SIG-M5 treated with dmso at 0.1 percent for 504 hours (cell line): Measurements from ENCODE around the gene USP7.

Experiments used
- DNase-seq: peaks from one replicate; lab custom pipeline; 2025; ENCODE audit not compliant: unreplicated experiment; lab: John Stamatoyannopoulos, UW

The USP7 gene

DNA sequence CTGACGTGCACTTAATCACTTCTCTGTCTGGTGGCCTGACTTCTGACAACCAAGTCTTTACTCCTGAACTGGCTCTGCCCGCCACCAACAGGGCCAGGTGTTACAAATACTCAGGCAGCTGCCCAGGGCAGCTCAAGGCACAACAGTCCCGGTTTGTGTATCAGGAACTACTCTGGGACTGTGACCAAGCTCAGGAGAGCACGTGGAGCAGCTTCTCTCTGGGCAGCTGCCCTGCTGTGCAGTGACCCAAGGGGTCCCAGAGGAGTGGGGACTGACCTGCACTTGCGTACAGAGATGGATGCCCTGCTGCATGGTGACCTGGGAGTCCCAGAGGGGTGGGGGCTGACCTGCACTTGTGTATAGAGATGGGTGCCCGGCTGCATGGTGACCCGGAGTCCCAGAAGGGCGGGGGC lies 59.7 kb downstream of the USP7 start:
- DNase-seq, result no peak

DNA sequence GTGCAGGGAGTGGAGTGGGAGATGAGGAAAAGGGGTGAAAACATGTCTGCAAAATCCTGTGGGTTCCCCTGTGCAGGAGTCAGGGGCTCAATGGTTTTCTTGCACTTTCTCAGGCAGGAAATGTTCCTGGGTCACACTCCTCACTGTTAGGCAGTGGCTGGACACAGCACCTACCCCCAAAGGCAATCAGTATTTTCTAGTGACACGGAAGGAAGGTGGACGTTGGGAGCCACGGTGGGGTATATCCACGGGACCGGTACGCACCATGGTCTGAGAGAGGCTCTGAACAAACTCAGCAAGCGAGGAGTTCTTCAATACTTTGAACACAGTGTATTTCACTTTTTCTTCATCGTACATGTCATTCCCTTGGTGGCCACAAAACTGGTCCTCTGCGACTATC lies 60.7 kb downstream of the USP7 start:
- no peak for DNase-seq

DNA sequence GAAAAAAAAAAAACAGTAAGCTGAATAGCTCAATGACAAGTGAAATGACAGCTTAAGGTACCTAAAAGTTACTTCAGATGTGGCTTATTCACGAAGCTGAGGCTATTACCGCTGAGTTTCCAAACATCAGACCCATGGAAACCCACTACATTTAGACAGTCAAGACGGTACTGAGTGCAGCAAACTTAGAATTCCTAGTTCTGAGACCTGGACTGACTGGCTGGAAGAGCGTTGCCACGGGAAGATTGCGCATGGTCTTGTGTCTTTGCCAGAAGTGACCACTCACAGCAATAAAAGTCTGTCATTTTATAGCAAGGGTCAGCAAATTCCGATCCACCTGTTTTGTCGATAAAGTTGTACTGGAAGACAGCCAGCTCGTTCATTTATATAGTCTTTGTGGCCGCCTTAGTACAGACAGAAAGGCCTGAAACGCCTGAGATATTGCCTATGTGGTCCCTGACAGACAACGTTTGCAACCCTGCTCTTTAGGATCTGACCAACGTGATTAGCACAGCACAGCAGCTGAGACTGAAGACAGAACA lies 62.3 kb downstream of the USP7 start:
- DNase-seq, result no peak

DNA sequence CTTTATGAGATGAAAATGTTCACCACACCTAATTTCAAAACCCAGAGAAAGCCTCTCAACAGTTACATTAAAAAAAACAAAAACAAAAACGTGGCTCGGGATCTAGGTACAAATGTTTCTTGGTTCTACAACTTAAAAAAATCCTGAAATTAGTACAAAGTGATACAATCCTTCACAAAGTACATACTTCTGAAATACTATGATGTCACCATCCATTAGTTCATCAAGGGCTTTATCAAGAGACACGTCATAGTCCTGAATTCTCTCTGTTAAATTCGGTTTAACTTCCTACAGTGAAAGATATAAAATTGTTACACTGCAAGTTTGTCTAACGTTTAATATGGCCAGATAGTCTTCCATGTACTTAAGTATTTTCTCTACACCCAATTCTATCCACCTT lies 63.4 kb downstream of the USP7 start:
- DNase-seq, result no peak

DNA sequence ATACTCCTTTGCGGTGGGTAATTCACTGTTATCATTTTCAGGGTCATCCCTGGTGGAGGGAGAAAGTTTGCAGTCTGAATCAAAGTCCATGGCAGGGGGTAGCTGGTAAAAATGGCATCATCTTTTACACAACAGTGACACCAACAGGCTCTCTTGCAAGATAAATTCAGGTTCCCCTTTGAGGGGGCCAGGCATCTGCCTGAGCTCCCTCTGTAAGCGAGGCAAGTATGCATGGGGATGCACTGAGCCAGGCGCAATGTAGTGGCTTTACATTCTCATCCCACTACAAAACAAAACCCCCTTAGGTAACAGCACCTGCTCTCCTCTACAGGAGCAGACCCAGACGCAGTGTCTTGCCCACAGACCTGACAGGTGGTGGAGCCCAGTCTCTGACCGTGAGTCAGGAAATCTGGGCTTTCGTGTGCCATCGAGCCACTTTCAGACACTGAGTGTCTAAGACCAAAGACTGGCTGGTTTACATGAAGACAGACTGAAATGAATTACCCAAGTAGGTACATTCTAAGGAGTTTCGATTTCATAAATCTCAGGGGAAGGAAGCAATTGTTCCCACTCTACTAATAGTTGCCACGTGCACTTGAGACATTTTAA lies 63.9 kb downstream of the USP7 start:
- no peak for DNase-seq

DNA sequence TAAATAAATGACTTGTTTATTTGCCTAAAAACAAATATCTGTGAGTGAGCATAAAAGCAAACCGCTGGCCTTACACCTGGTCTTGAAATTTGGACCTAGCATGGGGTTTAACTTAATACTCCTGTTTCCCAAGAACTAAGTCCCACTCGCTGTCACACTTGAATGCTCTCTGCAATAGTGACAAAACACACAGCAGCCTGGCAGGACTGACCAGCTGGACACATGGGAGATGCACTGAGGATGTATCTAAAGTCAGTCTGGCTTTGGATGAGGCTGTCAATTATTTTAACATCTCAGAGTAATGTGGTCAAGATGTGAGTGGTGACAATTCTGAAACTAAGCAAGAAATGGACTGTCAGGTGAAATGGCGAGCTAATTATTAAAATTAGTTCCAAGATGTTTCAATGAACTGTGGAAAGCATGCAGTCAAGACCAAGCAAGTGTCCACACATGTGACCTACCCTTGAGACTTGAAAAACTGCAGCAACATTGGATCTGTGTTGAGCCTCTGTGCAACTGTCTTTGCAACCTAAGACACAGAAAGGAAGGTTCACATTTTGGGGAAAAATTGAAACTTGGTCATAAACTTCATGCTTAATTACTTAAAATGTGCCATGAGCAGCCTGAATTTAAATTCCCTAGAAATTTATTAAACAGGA lies 64.9 kb downstream of the USP7 start:
- DNase-seq, result no peak

DNA sequence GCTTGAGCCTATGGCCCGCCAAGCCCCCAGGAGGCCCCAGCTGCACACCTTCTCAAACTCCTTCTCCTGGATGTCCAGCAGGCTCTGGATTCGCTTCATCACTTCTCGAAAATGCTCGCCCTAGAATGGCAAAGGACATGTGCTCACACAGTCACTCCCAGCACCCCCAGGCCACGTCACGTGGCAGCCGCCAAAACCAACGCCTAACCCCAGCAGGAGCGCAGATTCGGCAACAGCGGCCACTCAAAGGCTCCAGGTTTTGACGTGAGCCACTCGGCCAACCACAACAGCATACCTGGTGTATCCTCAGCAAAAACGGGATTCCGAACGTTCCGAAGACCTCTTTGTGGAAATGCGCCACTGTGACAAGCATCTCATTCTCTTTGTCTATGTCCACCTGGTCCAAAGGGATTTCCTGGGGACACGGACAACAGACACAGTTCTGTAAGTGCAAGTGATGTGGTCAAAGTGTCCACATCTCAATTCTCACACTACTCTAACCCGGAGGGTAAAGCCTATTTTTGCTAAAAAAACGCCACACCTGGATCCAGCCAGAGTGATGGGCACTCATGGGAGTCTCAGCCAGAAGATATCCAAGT lies 68.9 kb downstream of the USP7 start:
- no peak for DNase-seq

DNA sequence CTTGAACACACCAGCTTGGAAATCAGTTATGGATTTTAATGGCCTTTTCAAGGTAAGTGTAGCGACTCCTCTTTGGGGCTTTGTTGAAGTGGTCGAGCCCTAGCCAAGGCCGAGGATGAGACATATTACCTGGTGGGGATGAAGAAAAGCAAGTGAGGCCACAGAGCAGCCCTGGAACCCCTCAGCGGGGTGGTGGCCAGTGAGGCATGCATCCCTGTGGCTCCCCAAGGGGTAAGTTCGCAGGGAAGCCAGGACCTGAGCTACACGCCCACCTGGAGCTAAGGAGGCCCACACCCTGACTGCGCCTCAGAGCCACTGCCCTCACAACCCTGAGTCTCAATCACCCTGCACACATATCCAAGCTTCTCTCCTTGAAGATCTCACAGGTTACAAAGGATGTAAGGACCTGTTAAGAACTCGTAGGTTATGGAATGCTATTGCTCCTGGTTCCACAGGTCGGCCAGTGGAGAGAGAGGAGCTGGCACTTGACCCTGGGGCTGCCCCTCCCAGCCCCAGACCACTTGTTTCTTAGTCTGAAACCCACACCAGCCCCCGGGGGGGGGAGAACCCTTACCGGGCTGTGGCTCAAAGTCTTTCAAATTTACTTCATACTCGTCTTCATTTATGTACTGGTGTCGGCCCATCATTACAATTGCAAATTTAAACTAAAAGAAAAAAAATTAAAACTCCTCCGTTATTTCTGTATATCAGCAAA lies 69.6 kb downstream of the USP7 start:
- DNase-seq, result no peak

DNA sequence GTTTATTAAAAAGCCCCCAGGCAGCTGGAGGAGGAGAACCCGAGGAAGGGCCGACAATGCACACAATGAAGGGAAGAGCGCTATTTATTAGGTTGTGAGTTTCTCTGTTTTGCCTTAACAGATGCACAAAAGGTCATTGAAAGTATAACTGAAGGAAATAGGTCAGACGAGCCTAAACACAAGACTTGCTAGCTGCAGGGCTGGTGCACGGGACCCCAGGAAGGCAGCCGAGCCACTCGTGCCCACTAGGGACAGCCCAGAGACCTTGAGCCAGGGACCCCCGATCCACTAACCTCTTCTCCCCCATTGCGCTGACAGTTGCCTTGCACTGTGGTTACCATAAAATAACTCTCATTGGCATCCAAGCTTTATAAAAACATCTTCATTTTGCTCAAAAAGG lies 70.3 kb downstream of the USP7 start:
- DNase-seq, result no peak

DNA sequence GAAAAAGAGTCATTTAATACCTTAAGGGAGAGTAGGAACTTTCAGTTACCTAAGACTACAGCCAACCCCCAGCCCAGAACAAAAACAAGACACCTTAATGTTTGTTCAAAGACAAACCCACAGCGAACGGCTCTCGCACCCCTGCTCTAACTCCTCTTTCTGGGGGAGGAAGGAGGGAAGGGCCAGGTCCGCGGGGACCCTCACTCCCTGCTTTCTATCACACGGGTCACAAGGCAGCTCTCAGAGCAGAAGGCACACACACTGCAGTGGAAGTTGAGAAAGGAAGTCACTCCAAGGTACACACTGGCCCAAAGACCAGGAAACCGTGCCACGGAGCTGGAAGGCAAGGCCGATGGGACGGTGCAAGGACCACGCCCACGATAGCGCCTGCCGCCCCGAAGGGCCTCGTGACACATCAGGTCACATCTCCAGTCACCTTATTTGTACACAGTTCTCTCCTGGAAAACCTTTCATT lies 71.6 kb downstream of the USP7 start:
- DNase-seq, result no peak

DNA sequence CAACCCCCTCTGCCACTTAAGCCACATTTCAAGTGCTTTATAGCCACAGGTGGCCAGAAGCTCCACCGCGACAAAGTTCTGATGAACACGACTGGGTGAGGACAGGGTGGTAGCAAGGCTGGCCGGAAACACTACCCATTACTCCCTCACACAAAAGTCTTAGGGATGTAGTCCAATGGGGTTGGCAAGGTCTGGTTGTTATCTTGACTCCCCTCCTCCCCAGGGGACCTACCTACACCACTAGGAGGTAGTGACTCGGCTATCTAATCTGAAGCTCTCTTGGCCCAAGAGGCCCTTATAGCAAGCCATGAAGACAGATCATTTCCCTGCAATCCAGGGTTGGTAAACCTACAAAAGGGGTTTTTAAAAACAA lies 73.2 kb downstream of the USP7 start:
- DNase-seq, result no peak

DNA sequence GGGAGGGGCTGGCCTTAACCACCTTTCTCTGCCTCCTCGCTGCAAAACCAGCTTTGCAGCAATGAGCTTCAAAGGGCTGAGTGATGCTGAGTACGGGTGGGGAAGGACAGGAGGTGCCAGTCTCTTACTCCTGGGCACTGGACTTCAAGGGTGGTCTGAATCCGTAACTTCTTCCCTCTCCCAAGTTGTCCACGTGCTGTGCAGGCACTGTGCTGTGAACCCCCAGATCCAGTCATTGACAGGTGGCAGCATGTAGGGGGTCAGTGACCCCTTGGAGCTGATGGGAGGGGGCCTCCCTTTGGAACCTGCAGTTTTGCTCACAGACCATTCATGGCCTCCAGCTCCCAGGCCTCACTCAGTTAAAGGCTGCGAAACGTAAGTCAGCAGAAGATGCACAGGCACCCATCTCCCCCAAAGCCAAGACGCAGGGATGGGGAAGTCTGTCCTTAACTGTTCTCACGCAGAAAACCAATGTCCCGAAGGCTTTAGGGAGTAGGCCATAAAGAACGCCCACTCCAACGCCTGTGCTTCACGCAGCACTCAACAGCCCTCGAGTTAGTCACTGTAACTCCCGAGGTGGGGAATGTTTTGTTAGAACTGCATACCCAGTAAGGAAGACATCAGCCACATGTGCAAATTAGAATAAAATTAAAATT lies 73.7 kb downstream of the USP7 start:
- no peak for DNase-seq

DNA sequence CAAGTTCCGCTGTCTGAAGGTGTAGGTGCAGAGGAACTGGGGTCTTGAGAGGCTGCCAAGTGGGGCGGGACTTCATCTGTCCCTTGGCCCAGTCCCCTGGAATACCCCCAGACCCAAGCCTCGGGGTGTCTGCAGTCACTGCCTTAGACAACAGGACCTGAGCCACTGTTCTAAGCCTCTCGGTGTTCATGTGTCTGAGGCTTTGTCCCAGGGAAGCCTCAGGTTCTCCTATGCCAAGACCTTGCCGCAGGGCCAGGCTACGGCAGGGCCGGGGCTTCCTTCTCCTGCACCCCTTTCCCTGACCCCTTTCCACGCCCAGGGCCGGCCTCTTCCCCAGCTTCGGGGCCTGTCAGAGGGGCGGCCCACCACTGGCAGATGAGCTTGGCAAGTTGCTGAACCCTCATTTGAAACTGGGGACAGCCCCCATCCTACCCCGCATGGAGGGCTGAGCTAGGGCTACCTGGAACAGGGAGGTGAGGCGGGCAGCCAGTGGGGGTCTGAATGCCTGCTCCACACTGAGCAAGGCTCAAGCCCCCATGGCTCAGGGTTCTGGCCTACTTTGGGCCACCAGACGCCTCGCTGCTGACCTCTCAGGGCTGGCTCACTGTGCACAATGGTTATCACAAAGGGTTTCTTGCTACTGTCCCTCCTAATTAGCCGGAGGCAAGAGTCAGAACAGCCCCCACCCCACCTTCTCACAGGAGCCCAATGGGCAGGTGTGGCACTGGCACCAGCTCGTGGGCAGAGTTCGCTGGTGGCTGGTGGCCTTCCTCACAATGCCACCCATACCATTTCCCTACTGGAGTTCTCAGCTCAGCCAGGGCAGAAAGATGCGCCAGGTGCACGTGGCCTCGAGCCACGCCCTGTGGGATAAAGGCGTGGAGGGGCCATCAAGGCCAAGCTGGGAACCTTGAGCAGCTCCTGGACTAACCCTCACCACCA lies 74.5 kb downstream of the USP7 start:
- no peak for DNase-seq

DNA sequence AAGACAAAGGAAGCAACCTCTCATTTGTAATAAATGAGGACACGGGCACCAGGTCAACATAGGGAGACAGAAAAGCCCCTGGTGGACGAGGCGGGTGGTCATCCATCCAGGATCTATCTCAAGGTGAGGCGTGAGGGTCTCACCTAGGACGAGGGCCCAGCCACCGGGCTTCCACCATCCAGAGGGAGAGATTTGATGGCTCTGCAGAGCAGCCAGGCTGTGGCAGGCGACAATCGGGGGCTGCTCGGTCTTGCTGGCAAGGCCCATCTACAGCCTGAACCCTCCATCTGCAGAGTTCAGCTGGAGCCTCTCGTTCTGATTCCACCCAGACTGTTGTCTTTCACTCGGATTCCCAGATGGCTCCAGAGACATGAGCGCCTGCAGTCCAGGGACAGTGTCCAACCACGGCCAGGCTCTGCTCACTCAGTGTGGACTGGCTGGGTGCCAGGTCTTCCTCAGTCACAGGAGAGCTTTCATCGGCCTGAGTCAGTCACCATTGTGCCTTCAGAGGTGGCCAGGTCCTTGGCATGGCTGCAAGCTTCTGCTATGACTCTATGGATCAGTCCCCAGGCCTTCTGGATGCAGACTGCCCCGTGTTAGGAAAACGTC lies 75.7 kb downstream of the USP7 start:
- no peak for DNase-seq

DNA sequence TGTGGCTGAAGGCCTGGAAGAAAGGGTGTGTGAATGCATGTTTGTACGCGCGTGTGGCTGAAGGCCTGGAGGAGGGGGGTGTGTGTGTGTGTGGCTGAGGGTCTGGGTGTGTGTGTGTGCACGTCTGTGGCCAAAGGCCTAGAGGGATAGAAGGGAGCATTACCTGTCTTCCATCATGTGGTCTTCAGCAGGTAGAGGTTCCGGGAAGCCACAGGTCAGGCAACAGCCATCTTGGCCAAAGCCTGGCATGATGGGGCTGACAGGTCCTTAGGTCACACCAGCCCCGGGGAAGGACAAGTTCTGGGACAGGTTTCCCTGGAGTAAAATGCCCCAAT lies 76.3 kb downstream of the USP7 start:
- DNase-seq, result no peak

DNA sequence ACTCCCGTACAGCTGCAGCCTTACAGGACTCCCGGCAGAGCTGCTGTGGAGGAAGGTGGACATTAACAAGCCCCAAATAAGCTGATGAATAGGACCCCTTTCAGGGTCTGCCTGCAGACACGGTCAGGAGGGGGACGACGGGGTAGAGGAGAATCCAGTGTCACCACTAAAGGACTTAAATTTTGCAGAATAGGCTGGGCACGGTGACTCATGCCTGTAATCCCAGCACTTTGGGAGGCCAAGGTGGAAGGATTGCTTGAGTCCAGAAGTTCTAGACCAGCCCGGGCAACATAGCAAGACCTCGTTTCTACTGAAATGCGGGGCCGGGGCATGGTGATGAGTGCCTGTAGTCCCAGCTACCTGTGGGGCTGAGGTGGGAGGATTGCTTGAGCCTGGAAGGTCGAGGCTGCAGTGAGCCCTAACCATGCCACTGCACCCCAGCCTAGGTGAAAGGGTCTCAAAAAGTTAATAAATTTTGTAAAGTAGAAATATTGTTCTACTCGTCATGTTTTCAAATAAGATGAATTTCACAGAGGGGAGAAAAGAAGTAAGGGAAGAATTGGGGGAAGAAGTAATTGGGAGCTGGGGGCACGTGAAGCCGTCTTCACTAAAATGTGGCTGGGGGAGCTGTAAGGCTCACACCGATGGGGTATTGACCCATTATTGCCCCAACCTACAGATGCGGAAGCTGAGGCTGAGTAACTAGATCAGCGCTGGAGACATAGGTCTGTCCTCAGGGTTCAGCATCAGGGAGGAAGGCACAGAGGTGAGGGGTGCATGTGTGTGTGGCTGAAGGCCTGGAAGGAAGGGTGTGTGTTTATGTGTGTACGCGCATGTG lies 76.9 kb downstream of the USP7 start:
- no peak for DNase-seq

DNA sequence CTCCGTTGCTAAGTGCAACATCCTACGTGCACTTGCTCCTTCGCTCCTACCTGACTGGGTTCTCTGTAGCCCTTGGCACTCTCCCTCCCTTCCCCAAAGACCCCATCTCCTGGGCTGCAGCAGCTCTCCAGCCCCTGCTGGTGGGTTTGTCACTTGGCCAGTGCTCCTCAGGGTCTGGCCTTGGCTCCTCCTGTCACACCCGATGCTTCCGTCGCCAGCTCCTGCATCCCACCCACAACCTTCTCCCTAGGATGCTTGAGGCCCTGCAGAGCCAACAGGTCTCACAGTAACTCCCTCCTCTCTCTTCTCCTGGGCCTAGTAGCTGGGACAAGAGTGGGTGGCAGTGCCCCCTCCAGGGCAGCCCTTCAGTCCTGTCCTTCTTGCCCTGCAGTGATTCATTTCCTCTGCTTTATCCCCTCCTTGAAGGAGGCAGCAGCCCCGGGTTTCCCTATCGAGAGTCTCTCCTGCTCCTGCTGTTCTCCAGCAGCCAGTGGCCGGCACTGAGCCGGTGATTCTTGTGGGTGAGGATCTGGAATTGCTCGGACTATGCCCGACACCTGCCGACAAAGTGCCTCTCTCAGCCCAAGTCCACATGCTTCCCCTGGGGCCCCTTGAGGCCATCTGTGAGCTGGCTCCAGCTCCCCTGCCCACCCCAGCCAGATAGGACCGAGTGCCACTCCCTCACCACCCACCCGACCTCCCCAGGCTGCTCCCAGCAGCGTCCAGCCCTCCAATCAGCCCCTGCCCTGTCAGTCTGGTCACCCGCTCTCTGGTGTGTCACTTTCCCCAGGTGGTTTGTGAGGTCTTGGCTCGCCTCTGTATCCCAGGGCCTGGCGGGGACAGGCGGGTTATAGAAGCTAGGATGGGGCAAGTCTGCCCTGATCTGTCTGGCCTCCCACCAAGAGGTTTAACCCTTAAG lies 77.8 kb downstream of the USP7 start:
- DNase-seq, result no peak
